ENCODE results near the gene VN1R5. TPM values are rescaled to one million over a fixed set of nuclear protein-coding genes. Genes with fewer than 3 reads are reported as not detected.
A peak's percentile ranks its signal among the peaks of the same experiment; 100 is the strongest.

VN1R5 gene
- total and polyA plus RNA-seq, 9 of the 15 experiments (the other 6 are each of a cell fraction or from before 2014, with no cell fraction given) = not detected

DNA sequence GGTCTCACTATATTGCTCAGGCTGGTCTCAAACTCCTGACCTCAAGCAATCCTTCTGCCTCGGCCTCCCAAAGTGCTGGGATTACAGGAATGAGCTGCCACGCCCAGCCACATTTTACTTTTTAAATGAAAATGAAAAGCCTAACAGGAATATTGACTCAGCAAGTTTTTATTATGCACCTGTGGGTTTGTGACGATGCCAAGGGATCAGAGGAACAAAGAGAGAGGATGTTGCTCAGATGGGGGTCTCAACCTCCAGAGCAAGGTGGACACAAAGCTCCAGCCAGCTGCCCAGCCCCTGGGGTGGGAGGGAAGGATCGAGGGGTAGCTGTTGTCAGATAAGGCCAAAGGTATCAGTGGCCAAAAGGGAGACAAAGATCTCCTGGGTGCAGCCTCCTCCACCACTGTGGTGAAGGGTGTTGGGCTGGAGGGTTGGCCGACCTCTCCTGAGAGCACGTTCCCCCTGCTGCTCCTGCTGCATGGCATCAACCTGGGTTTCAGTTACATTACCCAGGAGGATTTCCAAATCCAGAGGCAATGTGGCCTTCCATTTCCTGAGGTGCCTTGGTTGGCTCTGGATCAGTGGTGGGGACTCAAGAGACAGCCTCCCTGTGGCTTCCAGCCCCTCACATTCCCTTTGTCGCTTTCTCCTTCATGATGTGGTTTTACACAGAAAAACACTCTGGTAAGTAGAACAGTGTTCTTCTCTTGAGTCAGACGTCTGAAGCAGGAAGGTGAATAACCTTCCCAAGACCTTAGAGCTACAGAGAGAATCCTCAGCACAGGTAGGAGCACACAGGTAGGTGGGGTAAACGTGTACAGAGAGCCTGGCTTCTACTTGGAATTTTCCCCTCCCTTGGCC, 41.6 kb downstream of the VN1R5 start (continued):
- TF ChIP-seq CXXC5 (CRISPR knock-in tag; IDR thresholded peaks at IDR 0.05) = 0 out of 2 replicates have a peak, but pooled peaks have one; percentile 8

DNA sequence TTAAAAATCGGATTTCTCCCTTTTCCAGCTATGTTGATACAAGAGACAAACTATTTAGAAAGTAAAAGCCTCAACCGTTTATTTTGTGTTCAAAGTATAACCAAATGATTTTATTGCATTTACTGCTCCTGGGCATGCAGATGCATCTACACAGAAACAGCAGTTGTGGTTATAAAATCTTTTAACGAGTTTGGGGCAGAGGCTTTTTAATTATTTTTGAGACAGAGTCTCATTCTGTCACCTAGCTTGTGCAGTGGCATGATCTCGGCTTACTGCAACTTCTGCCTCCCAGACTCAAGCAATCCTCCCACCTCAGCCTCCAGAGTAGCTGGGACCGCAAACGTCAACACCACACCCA, 42.2 kb downstream of the VN1R5 start:
- peak overlapping the region in 1 of 2 experiments; percentile 73; a peak in 1 of 4 replicates for H3K9ac ChIP-seq (ENCODE audit: insufficient read depth in 1 of 2, low read depth in 2 of 2, low read length in 2 of 2)
- H2AFZ ChIP-seq (ENCODE audit: low read depth, low read length) = no peak overlapping the region
- ChIA-PET POLR2A (interaction anchor here (0.6 to 1.1 kb wide), 3 partner anchors 20 to 32 kb away, joined by 3 read pairs; no protein-coding TSS in a partner anchor), CTCF (ENCODE audit: low intra/inter-chr PET ratio) (no interaction called here)
- 54% methylated on average over 6 of the region's 6 CpGs for WGBS (ENCODE audit: insufficient coverage, low coverage, missing lambda C conversion rate)
- no peak; the same call in 2 of the 3 replicates for ATAC-seq
- H3K9me1 ChIP-seq (ENCODE audit: control insufficient read depth, insufficient read depth, low read length) = no peaks in the 10 kb centered on the region
- in situ Hi-C loops (cut with MboI) = no loop called here
- FAIRE-seq = no peak
- no peak overlapping the region for H3K4me3 ChIP-seq
- BruUV-seq (replicated peaks) = no TSS peak
- no peaks in the 10 kb centered on the region for H3K9me3 ChIP-seq (replicated peaks; ENCODE audit: control insufficient read depth, insufficient read depth, low read depth, low read length)
- no peaks in the 10 kb centered on the region for H3K79me2 ChIP-seq (ENCODE audit: control insufficient read depth, insufficient read depth, low read length)
- TF ChIP-seq, protein P1, sequence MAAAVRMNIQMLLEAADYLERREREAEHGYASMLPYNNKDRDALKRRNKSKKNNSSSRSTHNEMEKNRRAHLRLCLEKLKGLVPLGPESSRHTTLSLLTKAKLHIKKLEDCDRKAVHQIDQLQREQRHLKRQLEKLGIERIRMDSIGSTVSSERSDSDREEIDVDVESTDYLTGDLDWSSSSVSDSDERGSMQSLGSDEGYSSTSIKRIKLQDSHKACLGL (CRISPR knock-in tag; IDR thresholded peaks at IDR 0.05; ENCODE audit: borderline replicate concordance, poor library complexity, severe bottlenecking) = no peak
- TF ChIP-seq CREBBP (IDR thresholded peaks at IDR 0.05; ENCODE audit: low read depth, low read length) (no peak), TEAD2 (tag; IDR thresholded peaks at IDR 0.05) (no peak), THRAP3 (IDR thresholded peaks at IDR 0.05; ENCODE audit: borderline replicate concordance) (no peak), RBM15 (IDR thresholded peaks at IDR 0.05; ENCODE audit: insufficient read depth, low read length) (no peak)
- TF ChIP-seq, protein P2, sequence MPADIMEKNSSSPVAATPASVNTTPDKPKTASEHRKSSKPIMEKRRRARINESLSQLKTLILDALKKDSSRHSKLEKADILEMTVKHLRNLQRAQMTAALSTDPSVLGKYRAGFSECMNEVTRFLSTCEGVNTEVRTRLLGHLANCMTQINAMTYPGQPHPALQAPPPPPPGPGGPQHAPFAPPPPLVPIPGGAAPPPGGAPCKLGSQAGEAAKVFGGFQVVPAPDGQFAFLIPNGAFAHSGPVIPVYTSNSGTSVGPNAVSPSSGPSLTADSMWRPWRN (IDR thresholded peaks at IDR 0.05; ENCODE audit: low read depth) = no peak
- intact Hi-C loops (cut with micrococcal nuclease) = no loop called here
- no peak overlapping the region; the same call in 2 of the 3 replicates for H3K27ac ChIP-seq (ENCODE audit: extremely low read depth, low read depth, low read length)
- H3K4me2 ChIP-seq (ENCODE audit: insufficient read depth, low read length) = 0 out of 2 replicates have a peak overlapping the region, but pooled peaks have one; percentile 34
- DNase-seq (ENCODE audit: extremely low read depth in 1 of 4, low spot score in 3 of 4) = no peak
- H3K27me3 ChIP-seq (ENCODE audit: control insufficient read depth in 2 of 2, insufficient read depth in 2 of 2, low read length in 2 of 2) = no peaks in the 10 kb centered on the region
- no peaks in the 10 kb centered on the region for H4K20me1 ChIP-seq (replicated peaks; ENCODE audit: control insufficient read depth, insufficient read depth, low read length)
- H3K36me3 ChIP-seq (ENCODE audit: control insufficient read depth, insufficient read depth, low read length) = peaks cover 51% of the 10 kb centered on the region; the same call in 2 of the 3 replicates
- peaks cover 16 to 26% of the 10 kb centered on the region in 2 experiments for H3K4me1 ChIP-seq (replicated peaks in 1 of 2; ENCODE audit: control insufficient read depth in 2 of 2, insufficient read depth in 2 of 2, low read length in 2 of 2)

Measured in K562 (cell line).